ENCODE measurements around the gene KIF23.
"Not testable (repeated sequence)": the region's sequence is repeated elsewhere in the genome, so short reads cannot be mapped to it uniquely, and the experiment has no call there.

The KIF23 gene

GRCh38 chr15:69439623-69440022, 25.5 kb downstream of the KIF23 start:
- no peak for DNase-seq

- DNase-seq: no peak
These were observed 29.0 kb downstream of the KIF23 start for GRCh38 chr15:69443032-69443611.

- DNase-seq: no peak
These were observed 30.5 kb downstream of the KIF23 start for GRCh38 chr15:69444686-69445085.

- no peak for DNase-seq
These were observed 32.8 kb downstream of the KIF23 start for GRCh38 chr15:69446953-69447352.

GRCh38 chr15:69450221-69450620, 36.1 kb downstream of the KIF23 start:
- DNase-seq: not testable (repeated sequence)

- DNase-seq: no peak
These were observed 37.0 kb downstream of the KIF23 start for GRCh38 chr15:69450968-69451695.

- DNase-seq: no peak
These were observed 38.0 kb downstream of the KIF23 start for GRCh38 chr15:69451951-69452691.

GRCh38 chr15:69452692-69453521, 38.8 kb downstream of the KIF23 start, which contains the start of gene RPLP1:
TSS of gene RPLP1 (plus strand) at chr15:69452818. CDS start at chr15:69452949, 131 bp downstream.
- peak; percentile 97 for DNase-seq

GRCh38 chr15:69454953-69455352, 40.8 kb downstream of the KIF23 start:
- DNase-seq: no peak

GRCh38 chr15:69456208-69457166, 42.3 kb downstream of the KIF23 start:
- no peak for DNase-seq

- DNase-seq: no peak
These were observed 43.4 kb downstream of the KIF23 start for GRCh38 chr15:69457304-69458280.

- no peak for DNase-seq
These were observed 44.9 kb downstream of the KIF23 start for GRCh38 chr15:69459066-69459465.

- no peak for DNase-seq
These were observed 46.3 kb downstream of the KIF23 start for GRCh38 chr15:69460481-69460880.

GRCh38 chr15:69462030-69462492, 47.9 kb downstream of the KIF23 start:
- no peak for DNase-seq

GRCh38 chr15:69462493-69463181, 48.5 kb downstream of the KIF23 start:
- DNase-seq: peak; percentile 94

GRCh38 chr15:69463182-69463756, 49.1 kb downstream of the KIF23 start:
- DNase-seq: no peak

- no peak for DNase-seq
These were observed 51.1 kb downstream of the KIF23 start for GRCh38 chr15:69465253-69465652.

- DNase-seq: no peak
These were observed 52.6 kb downstream of the KIF23 start for GRCh38 chr15:69466733-69467132.

- DNase-seq: no peak
These were observed 53.5 kb downstream of the KIF23 start for GRCh38 chr15:69467636-69468035.

Measured in CD4-positive, alpha-beta T cell treated with Interleukin-12 subunit alpha and Interleukin-12 subunit beta, for 1 hour (primary cell).